ENCODE results near the gene GDPD2.

Gene GDPD2

DNA sequence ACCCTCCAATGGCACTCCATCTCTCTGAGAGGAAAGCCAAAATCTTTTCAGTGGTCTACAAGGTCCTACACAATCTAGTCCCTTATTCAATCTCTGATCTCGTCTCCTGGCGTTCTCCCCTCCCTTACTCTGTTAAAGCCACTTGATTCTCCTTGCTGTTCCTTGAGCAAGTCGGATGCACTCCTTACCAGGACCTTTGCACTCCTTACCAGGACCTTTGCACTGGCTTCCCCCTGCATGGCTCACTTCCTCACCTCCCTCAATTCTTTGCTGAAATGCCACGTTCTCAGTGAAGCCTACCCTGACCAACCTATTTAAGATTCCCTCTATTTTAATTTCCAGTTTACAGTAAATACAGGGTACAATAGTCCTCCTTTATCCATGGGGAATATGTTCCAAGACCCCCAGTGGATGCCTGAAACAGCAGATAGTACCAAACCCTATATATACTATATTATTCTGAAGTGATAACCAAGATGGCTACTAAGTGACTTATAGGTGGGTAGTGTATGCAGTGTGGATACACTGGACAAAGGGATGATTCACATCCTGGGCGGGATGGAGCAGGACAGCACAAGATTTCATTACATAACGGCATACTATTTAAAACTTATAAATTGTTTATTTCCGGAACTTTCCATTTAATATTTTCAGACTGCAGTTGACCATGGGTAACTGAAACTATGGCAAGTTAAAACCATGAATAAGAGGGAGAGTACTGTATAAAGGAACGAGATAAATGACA lies 15.0 kb downstream of the GDPD2 start:
- DNase-seq, result no peak

DNA sequence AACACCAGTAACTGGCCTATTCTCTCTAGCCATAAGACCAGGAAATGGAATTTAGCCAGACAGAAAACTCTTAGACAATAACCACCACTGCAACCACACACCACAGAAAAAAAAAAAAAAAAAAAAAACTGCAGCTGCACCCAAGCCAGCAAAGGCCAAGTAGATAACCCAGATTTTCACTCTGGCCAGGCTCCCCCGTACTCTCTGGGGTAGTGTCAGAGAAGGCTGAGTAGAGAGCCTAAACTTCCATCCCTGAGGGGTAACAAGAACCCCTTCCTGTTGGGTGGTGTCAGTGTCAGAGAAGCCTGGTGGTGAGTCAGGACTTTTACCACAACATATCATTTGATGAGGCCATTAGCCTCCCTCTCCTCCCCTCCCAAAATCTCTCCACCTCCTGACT lies 15.9 kb downstream of the GDPD2 start:
- DNase-seq, result no peak

DNA sequence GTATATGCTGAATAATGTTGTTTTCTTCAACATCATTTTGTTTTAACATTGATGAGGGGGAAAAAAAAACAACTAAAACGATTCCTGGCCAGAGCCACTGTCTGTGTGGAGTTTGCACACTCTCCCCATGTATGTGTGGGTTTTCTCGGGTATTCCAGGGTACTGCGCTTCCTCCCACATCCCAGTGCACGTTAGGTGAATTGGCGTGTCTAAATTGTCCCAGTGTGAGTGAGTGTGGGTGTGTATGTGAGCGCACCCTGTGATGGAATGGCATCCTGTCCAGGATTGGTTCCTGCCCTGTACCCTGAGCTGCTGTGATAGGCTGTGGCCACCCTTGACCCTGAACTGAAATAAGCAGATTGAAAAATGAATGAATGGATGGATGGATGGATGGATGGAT lies 19.1 kb downstream of the GDPD2 start:
- no peak for DNase-seq

DNA sequence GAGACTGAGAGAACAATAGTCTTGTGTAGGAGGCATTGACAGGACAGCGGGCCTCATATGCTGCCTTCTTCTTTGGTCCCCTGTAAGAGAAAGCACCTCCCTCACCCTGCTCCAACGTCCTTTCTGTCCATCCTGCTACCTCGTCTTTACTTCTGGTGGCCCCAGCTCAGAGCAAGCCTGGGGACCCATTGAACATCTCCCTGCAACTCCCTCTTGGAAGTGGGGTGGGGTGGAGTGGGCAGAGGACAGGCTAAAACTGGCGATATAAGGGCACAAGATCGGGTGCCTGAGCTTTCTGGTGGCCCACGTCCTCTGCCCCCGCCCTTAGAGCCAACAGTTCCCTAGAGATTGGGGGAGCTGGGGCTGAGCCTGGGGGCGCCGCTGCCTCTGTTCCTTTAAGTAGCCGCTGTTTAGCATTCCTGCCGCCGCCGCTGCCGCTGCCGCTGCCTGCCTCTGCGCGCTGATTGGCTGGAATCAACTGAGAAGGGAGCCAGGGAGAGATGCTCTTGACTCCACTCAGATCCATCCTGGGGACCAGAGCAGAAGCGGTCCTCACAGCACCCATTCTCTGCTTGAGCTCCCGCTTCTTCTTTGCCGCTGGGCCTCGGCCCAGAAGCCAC lies 21.3 kb downstream of the GDPD2 start, which contains the start of gene DLG3:
TSS of gene DLG3 (plus strand) at position 510 of the 620 bp plus-strand sequence. CDS start 367 bp downstream, outside the sequence.
- peak; percentile 35 for DNase-seq

DNA sequence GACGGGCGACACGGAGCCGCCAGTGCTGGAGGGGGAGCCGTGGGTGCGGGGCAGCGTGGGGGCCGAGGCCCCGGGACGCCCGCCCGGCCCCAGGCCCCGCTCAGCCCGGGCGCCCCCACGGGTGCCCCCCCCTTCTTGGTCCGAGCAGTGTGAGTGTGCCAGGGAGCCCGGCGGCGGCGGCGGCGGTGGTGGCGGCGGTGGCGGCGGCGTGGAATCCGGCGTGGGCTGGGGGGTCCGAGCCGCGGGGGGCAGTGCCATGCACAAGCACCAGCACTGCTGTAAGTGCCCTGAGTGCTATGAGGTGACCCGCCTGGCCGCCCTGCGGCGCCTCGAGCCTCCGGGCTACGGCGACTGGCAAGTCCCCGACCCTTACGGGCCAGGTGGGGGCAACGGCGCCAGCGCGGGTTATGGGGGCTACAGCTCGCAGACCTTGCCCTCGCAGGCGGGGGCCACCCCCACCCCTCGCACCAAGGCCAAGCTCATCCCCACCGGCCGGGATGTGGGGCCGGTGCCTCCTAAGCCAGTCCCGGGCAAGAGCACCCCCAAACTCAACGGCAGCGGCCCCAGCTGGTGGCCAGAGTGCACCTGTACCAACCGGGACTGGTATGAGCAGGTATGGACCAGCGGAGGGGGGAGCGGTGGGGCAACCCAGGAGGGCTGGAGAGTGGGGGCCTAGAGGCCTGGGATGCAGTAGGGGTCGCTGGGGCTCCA lies 22.0 kb downstream of the GDPD2 start:
- DNase-seq, result no peak

DNA sequence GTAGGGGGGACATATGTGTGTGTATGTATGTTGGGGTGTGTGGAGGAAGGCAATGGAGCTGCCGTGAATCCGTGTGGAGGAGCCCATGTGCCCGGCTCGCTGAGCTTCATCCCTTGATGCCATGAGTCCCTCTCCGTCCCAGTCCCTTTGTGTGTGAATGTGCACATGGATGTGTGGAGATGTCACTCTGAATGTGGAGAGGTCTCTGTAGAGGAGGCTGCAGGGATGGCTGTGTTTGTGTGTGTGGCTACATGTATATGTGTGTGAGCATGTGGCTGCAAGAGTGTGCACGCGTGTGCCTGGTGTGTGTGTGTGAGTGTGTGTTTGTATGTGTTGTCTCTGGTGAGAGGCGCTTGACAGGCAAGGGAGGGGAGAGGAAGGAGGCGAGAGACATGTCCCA lies 22.8 kb downstream of the GDPD2 start:
- no peak for DNase-seq

DNA sequence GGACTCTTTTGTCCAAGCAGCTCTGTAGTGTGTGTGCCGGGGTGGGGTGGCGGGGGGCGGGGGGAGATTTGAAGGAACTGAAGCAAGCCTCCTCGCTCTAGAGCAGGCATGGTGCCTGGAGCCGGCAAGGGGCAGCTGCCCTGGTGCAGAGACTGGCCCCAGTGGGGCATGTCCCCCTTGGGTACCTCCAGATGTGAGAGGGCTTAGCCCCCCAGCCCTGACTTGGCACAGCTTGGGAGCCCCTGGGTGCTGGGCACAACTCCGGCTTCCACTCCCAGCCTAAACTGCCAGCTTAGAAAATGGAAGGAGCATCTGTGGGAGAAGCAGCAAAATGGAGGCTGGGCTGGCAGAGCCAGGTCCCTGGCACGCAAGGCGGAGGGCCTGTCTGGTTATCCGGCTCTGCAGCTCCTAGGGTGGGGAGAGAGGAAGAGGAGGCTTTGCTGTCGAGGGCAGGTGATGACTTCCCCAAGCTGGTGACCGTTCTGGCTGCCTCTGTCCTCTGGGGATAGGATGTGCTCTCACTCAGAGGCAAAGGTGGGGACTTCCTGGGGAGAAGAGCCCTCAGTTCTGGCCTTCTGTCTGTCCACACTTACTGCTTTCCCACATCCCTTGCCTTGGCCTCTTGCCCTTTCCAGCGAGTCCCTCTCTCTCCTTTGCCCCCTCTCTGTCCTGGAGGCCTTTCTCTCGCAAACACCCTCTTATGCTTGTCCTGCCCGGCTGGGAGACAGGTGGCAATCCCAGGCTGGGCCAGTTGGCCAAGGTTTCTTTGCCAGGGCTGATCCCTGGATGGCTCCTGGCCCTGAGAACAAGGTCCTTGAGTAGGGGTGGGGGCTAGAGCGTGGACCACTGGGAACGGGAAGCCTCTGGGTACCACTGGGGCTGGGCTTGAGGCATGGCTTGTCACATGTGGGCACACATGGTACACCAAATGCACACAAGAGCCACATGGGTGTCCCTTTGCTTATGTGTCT lies 23.6 kb downstream of the GDPD2 start:
- no peak for DNase-seq

DNA sequence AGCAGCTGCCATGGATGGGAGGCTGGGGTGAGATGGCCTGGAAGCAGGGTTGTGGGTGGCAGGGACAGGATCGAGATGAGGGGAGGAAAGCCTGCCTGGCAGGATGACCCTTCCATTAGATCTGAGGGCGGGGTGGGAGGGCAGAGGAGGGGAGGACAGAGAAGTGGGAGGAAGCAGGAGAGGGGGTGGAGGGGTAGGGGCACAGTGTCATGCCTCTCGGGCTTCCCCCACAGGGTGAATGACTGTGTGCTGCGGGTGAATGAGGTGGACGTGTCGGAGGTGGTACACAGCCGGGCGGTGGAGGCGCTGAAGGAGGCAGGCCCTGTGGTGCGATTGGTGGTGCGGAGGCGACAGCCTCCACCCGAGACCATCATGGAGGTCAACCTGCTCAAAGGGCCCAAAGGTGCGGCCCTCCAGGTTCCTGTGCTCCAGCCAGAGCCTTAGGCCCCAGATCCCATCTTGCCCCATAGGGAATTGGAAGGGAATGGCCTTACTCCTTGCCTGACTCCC lies 26.4 kb downstream of the GDPD2 start:
- DNase-seq, result no peak

DNA sequence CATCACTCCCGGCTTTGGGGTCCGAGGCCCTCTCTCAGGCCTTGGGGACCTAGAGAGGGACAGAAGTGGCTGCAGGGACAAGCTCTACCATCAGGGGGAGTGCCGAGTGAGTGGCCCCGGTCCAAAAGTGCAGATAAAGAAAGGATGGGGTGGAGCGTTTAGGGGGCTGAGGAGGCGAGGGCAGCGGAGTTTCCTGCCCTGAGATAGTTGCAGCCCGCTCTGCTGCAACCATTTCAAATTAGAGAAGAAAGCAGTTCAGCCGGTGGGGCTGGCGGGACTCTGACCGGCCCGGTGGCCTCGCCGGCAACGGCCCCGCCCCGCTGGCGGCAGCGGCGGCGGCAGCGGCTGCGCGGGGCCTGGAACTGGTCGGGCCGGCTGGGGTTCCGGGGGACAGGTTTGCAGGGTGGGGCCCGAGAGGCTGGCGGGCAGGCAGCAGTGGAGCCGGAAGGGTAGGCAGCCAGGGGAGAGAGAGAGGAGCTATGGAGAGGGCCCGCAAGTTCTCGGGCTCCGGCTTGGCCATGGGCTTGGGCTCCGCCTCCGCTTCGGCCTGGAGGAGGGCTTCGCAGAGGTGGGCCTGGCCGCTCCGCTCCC lies 29.1 kb downstream of the GDPD2 start:
- DNase-seq, result peak; percentile 57

DNA sequence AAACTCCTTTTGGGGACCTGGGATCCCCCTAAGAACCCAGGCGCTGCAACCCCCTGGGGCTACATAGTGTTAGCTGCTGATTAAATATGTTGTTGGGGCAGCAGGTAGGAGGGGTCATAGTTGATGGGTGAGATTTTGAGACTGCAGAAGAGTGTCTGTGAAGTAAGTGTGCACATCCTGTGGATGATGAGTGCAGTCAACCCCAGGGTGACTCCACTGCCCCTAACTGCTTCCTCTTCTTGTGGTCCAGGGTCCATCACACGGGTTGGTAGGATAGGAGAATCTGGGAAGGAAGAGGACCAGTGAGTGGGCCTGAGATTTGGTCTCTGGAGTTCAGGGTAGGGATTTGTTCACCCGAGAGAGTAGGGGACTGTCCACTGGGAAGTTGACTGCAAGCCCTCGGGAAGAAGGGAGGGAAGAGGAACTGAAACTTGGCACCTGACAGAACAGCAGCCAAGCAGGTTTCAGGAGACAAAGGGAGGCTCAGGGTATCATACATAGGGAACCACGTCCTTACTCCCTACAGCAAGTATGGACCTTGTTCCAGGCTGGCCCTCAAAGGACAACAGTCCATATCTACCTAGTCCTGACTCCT lies 30.0 kb downstream of the GDPD2 start:
- DNase-seq, result no peak

DNA sequence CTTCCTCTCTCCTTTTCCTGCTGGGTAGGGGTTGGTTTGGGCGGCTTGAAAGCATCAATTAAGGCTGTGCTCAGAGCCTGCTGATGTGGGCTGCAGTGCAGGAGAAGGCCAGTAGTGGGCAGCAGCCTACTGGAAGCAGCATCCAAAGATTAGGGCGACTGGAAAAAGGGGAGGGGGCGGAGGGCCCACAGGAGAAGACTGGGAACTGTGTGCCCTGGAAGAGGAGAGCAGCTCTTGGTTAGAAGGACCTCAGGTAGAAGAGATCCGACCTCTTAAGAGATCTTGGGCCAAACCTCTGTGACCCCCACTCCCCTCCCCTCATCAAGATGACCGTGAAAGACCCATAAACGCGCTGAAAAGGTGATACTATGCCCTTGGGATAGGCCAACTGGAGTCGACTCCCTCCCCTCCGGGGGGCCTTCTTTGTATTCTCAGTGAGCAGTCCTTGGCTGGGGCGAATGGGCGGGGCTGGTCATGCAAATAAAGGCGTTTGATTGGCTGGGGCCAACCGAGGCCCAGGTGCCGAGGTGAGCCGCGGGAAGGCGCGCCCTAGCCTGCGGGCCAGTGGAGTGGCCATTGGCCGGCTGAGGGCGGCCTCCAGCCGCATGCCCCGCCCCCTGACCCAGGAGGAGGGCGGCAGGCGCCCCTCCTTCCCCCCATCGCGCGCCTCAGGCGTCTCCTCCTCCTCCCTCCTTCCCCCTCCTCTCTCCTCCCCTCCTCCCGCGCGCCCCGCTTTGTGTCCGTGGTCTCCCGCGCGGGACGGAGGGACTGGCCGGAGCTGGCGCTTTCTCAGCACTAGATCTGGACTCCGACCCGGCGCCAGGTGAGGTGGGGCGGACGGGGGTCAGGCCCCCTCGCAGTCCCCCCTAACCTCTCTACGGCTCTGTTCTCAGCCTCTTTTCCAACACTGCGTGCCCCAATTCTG lies 31.6 kb downstream of the GDPD2 start:
- DNase-seq, result peak; percentile 74

DNA sequence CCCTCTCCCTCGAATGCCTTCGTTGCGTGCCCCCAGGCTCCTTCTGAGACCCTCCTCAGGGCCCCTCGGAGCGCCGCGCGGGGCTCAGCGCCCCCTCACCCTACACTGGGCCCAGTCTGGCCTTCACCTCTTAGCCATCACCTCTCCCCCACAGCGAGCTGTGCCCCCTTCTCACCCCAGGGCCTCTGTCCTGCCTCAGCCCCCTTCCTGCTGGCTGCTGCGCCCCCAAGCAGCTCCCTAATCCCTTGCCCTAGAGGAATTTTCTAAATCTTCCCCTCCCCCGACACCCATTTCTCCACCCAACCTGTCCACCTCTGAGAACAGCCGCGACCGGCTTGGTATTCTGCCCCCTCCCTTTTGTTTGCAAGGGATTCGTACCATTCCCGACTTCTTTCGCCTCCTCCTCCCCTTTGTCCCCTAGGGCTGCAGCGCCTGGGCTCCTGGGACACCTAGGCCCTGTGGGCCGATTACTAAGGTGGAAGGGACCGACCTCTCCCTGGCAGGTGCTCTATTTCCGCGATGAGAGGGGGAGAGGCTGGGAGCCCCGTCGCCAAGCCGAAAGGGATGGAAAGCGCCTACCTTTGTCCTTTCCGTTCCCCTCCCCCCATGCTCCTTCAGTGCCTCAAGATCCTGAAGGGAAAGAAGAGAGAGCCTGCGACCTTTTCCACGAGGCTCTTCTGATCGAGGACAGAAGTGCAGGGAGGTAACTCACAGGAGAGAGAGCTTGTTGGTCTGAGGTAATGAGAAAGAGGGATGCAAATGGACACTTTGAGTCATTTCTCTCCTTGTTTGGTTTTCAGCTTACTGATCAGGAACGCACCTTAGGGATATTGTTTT lies 32.5 kb downstream of the GDPD2 start:
- DNase-seq, result no peak

DNA sequence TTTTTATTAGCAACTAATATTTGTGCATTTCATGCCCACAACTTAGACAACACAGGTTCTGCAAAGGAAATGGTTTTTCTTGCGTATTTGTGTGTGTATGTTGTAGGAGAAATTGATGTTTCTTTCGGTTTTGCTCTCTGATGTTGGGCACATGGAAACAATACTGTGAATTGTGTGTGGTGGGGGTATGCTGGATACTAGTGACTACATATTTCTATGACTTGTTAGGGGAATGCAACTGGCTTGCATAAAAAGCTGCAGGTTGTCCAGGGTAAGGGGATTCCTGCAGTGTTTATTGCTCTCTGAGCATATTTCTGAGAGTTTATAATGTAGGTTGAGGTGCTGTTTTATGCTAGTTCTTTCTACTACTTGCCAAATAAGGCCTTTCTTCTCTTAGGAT lies 33.1 kb downstream of the GDPD2 start:
- no peak for DNase-seq

DNA sequence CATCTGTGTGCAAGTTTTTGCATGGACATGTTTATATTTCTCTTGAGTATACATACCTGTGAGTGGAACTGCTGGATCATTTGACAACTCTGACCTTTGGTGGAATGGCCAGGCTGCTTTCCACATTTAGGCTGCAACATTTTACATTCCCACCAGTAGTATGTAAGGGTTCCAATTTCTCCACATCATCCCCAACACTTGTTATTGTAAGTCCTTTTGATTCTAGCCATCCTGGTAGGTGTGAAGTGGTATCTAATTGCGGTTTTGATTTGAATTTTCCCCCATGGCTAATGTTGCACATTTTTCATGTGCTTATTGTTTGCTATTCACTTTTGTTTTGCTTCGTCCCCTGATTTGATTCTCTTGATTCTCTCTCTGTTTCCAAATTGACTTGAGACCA lies 37.9 kb downstream of the GDPD2 start:
- DNase-seq, result no peak

DNA sequence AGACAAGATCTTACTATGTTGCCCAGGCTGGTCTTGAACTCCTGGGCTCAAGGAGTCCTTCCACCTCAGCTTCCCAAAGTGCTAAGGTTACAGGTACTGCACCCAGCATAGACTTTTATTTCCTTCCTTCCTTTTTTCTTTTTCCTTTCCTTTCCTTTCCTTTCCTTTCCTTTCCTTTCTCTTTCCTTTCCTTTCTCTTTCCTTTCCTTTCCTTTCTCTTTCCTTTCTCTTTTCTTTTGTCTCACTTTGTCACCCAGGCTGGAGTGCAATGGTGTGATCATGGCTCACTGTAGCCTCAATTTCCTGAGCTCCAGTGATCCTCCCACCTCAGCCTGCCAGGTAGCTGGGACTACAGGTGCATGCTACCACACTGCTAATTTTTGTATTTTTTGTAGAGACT lies 40.9 kb downstream of the GDPD2 start:
- DNase-seq, result no peak

DNA sequence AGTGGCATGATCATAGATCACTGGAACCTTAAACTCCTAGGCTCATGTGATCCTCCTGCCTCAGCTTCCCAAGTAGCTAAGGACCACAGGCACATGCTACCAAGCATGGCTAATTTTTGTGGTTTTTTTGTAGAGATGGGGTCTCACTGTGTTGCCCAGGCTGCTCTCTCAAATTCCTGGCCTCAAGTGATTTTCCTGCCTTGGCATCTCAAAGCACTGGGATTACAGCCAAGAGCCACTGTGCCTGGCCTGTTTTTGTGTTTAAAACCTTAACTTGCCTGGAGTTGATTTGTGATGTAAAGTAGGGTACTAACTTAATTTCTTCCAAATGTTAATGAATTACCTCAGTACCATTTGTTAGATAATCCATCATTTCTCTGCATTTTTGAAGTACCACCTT lies 43.9 kb downstream of the GDPD2 start:
- no peak for DNase-seq

DNA sequence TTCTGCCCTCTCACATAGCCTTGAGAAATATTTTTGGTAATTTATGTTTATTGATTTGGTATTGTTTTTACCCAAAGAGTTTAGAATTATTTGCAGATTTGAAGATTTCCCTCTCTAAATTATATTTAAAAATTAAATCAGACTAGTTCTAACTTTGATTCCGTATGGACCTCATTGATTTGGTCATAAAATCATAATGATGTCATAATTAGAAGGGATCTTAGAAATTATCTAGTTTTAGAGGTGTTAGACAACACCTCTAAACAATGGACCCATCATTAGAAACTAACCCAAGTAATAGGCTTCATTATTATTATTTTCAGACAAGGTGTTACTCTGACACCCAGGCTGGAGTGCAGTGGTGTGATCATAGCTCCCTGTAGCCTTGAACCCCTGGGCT lies 45.6 kb downstream of the GDPD2 start:
- DNase-seq, result no peak

DNA sequence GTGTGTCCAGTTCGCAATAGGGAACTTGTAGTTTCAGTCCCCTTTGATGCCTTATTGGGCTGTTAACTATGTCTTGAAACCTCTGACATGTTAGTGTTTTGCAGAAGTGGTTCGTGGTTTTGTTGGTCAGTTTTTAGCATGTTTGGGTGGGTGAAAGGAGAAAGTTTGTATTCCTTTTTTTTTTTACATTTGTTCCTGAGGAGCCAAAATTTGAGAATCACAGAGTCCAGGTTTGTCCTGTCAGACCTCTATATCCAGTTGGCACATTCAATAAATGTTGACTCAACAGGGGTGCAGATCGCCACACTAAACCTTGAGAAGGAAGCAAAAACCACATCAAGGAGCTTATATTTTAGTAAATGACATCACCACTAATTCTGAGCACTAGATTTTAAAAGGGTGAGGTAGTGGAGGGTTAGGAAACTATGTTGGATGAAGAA lies 47.8 kb downstream of the GDPD2 start:
- DNase-seq, result no peak

DNA sequence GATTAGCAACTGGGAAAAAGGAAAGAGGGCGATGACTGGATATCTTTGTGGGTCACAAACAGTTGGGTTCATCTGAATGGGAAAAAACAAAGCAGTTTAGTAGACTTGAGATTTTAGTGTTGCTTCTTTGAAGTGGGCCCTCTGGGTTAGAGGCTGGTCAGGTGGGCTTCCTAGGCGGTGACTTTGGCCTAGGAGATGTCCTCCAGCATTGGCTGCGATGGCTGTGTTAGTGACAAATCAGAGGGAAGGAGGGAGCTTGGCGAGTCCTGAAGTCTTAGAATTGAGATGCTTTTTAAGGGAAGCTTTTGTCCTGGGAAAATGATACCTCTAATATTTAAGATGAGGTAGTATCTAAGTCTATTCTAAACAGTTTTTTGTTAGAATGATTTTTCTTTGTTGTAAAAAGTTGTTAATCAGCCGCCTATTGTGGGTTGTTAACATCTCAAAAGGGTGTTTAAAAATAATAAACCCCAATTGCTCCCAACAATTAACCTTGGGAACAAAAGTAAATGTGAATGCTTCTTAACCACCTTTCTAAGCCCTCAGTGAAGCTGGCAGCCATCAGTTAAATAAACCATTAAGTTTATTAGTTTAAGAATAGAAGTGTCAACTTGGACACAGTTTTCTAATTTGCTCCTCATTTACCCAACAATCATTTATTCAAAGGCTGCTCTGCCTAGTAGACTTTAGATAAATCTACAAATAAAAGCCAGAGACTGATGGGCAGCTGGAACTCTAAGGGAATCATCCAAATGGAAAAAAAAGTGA lies 53.2 kb downstream of the GDPD2 start:
- no peak for DNase-seq
